Measurements from ENCODE around the gene SEC23B. TPM values are rescaled to one million over a fixed set of nuclear protein-coding genes. Genes with fewer than 3 reads are reported as not detected.
A peak's percentile ranks its signal among the peaks of the same experiment; 100 is the strongest.

Gene SEC23B
- polyA plus RNA-seq, 1 of the 3 experiments (the other 2 are of a cell fraction) = 55.2 TPM

- TF ChIP-seq RXRA (IDR thresholded peaks at IDR 0.05; ENCODE audit: borderline replicate concordance, low read depth) = no peak
- no peak for TF ChIP-seq TCF12 (IDR thresholded peaks at IDR 0.05)
- no peak for TF ChIP-seq PBX3 (IDR thresholded peaks at IDR 0.05)
- TF ChIP-seq SMC3 (IDR thresholded peaks at IDR 0.05; ENCODE audit: low read depth, low read length) = no peak
- peak; percentile 45; the same call in 1 of the 2 replicates for TF ChIP-seq USF2 (IDR thresholded peaks at IDR 0.05; ENCODE audit: borderline replicate concordance, low read depth, low read length)
- no peak for TF ChIP-seq IRF3 (IDR thresholded peaks at IDR 0.05; ENCODE audit: low read depth, low read length)
- no peak for TF ChIP-seq MEF2A (IDR thresholded peaks at IDR 0.05; ENCODE audit: borderline replicate concordance, low read depth)
- no peak for TF ChIP-seq NFIC (IDR thresholded peaks at IDR 0.05; ENCODE audit: borderline replicate concordance)
Observed at GRCh38 chr20:18566892-18567738, 59.4 kb downstream of the SEC23B start, which contains the start of gene SMIM26 (continued).

- H3K9me3 ChIP-seq = no peaks in the 10 kb centered on the region
- H3F3A ChIP-seq (replicated peaks; ENCODE audit: insufficient read depth) = peaks cover 28% of the 10 kb centered on the region
- H3K4me1 ChIP-seq (ENCODE audit: control insufficient read depth in 1 of 2, insufficient read depth in 2 of 2, low read depth in 1 of 2, low read length in 1 of 2) = peaks cover 0 to 4% of the 10 kb centered on the region in 2 experiments; a peak in 1 of 4 replicates
- no peaks in the 10 kb centered on the region for H4K20me1 ChIP-seq (ENCODE audit: insufficient read depth)
- ChIA-PET CTCF (no interaction called here), POLR2A (interaction anchor here (1.7 to 1.8 kb wide), 2 partner anchors 60 to 101 kb away, joined by 5 to 6 read pairs; partner anchors contain the start of genes DZANK1, POLR3F and SEC23B)
- H3K4me2 ChIP-seq = peak overlapping the region; percentile 83
- peak overlapping the region; percentile 94 for H2AFZ ChIP-seq (ENCODE audit: low read depth)
- no peaks in the 10 kb centered on the region for H3K9me2 ChIP-seq
- H3K27me3 ChIP-seq (ENCODE audit: insufficient read depth) = no peaks in the 10 kb centered on the region
- H3K27ac ChIP-seq (ENCODE audit: low read depth in 2 of 2, low read length in 1 of 2) = peak overlapping the region; percentile 78 to 85
- peak overlapping the region; percentile 68 to 93 for H3K4me3 ChIP-seq (ENCODE audit: low read depth in 2 of 2, low read length in 1 of 2)
- DNase-seq = peak; percentile 31
- H3K36me3 ChIP-seq (replicated peaks in 1 of 2; ENCODE audit: control insufficient read depth in 1 of 2, insufficient read depth in 2 of 2, low read length in 1 of 2) = peaks cover 12 to 19% of the 10 kb centered on the region in 2 experiments
- H3K9ac ChIP-seq = peak overlapping the region; percentile 91
- WGBS (ENCODE audit: low lambda C conversion rate) = 0% methylated on average over 6 of the region's 6 CpGs
- TF ChIP-seq EZH2phosphoT487 (IDR thresholded peaks at IDR 0.05; ENCODE audit: borderline replicate concordance, low read depth) (no peak), USF2 (IDR thresholded peaks at IDR 0.05; ENCODE audit: borderline replicate concordance, low read depth, low read length) (no peak), RAD21 (IDR thresholded peaks at IDR 0.05; ENCODE audit: low read length) (no peak), ELF1 (IDR thresholded peaks at IDR 0.05) (no peak), IRF3 (IDR thresholded peaks at IDR 0.05; ENCODE audit: low read depth, low read length) (no peak), PBX3 (IDR thresholded peaks at IDR 0.05) (no peak), TCF12 (IDR thresholded peaks at IDR 0.05) (no peak), NRF1 (IDR thresholded peaks at IDR 0.05; ENCODE audit: low read depth, low read length) (no peak), RFX5 (IDR thresholded peaks at IDR 0.05; ENCODE audit: low read length) (no peak), CHD2 (IDR thresholded peaks at IDR 0.05; ENCODE audit: low read length, partially characterized antibody) (no peak), TAF1 (IDR thresholded peaks at IDR 0.05; ENCODE audit: borderline replicate concordance, low read depth, low read length) (no peak), SMC3 (IDR thresholded peaks at IDR 0.05; ENCODE audit: low read depth, low read length) (no peak), MXI1 (IDR thresholded peaks at IDR 0.05; ENCODE audit: low read depth, low read length) (no peak), MEF2A (IDR thresholded peaks at IDR 0.05; ENCODE audit: borderline replicate concordance, low read depth) (no peak), ZBTB33 (IDR thresholded peaks at IDR 0.05; ENCODE audit: borderline replicate concordance, low read depth) (no peak), POLR2AphosphoS5 (IDR thresholded peaks at IDR 0.05; ENCODE audit: low read depth, low read length) (no peak), GABPA (IDR thresholded peaks at IDR 0.05; ENCODE audit: low read depth) (no peak), NFIC (IDR thresholded peaks at IDR 0.05; ENCODE audit: borderline replicate concordance) (no peak), FOXM1 (IDR thresholded peaks at IDR 0.05; ENCODE audit: low read depth) (no peak)
- H3K79me2 ChIP-seq (ENCODE audit: insufficient read depth) = peaks cover 23% of the 10 kb centered on the region
Observed at GRCh38 chr20:18567739-18568091, 60.0 kb downstream of the SEC23B start.

Data from SK-N-SH (cell line).